ENCODE measurements around the gene ARID5B. TPM values are rescaled to one million over a fixed set of nuclear protein-coding genes. Genes with fewer than 3 reads are reported as not detected.

The ARID5B gene
- polyA plus RNA-seq, 1 donor from 2014 or later, result 2.1 TPM

GRCh38 chr10:62130948-62131347, 229.4 kb downstream of the ARID5B start:
- H3F3A ChIP-seq (ENCODE audit: insufficient read depth, low read length, poor library complexity, severe bottlenecking), result no peaks in the 10 kb centered on the region
- no peak overlapping the region for H3K9ac ChIP-seq (ENCODE audit: low read length)
- no peaks in the 10 kb centered on the region for H3K9me2 ChIP-seq (ENCODE audit: insufficient read depth, low read length)
- H3K4me3 ChIP-seq (ENCODE audit: low read length), result no peak overlapping the region
- H3K27ac ChIP-seq (ENCODE audit: low read length), result no peak overlapping the region
- no peaks in the 10 kb centered on the region for H3K36me3 ChIP-seq (ENCODE audit: insufficient read depth, low read length)
- H2AFZ ChIP-seq (ENCODE audit: low read depth, low read length), result no peak overlapping the region
- H4K20me1 ChIP-seq (ENCODE audit: insufficient read depth), result no peaks in the 10 kb centered on the region
- no peak overlapping the region for H3K4me2 ChIP-seq (ENCODE audit: low read length)
- no peak for TF ChIP-seq EZH2 (IDR thresholded peaks at IDR 0.05; ENCODE audit: borderline replicate concordance, insufficient read depth, low read length, poor library complexity, severe bottlenecking)
- no peak for TF ChIP-seq REST (IDR thresholded peaks at IDR 0.05; ENCODE audit: borderline replicate concordance)
- TF ChIP-seq MXI1 (conservative IDR thresholded peaks at IDR 0.05; ENCODE audit: poor library complexity, severe bottlenecking), result no peak
- TF ChIP-seq RAD21 (conservative IDR thresholded peaks at IDR 0.05), result no peak
- no peak for TF ChIP-seq CTCF (IDR thresholded peaks at IDR 0.05; ENCODE audit: poor library complexity, severe bottlenecking)
- TF ChIP-seq EP300 (conservative IDR thresholded peaks at IDR 0.05; ENCODE audit: poor library complexity, severe bottlenecking), result no peak
- H3K27me3 ChIP-seq (ENCODE audit: insufficient read depth, low read depth, low read length), result no peaks in the 10 kb centered on the region
- no peaks in the 10 kb centered on the region for H3K9me3 ChIP-seq (ENCODE audit: low read length)
- H3K79me2 ChIP-seq (replicated peaks; ENCODE audit: insufficient read depth, low read length), result no peaks in the 10 kb centered on the region

GRCh38 chr10:62131724-62132123, 230.2 kb downstream of the ARID5B start:
- no peak overlapping the region for H3K27ac ChIP-seq (ENCODE audit: low read length)
- no peak overlapping the region for H2AFZ ChIP-seq (ENCODE audit: low read depth, low read length)
- H3K9me3 ChIP-seq (ENCODE audit: low read length), result no peaks in the 10 kb centered on the region
- H3K4me2 ChIP-seq (ENCODE audit: low read length), result no peak overlapping the region
- no peaks in the 10 kb centered on the region for H3F3A ChIP-seq (ENCODE audit: insufficient read depth, low read length, poor library complexity, severe bottlenecking)
- no peaks in the 10 kb centered on the region for H3K9me2 ChIP-seq (ENCODE audit: insufficient read depth, low read length)
- H3K79me2 ChIP-seq (replicated peaks; ENCODE audit: insufficient read depth, low read length), result no peaks in the 10 kb centered on the region
- H3K36me3 ChIP-seq (ENCODE audit: insufficient read depth, low read length), result no peaks in the 10 kb centered on the region
- no peak for TF ChIP-seq EP300 (conservative IDR thresholded peaks at IDR 0.05; ENCODE audit: poor library complexity, severe bottlenecking)
- TF ChIP-seq EZH2 (IDR thresholded peaks at IDR 0.05; ENCODE audit: borderline replicate concordance, insufficient read depth, low read length, poor library complexity, severe bottlenecking), result no peak
- TF ChIP-seq RAD21 (conservative IDR thresholded peaks at IDR 0.05), result no peak
- TF ChIP-seq TAF1 (IDR thresholded peaks at IDR 0.05; ENCODE audit: low read depth), result no peak
- TF ChIP-seq SMC3 (conservative IDR thresholded peaks at IDR 0.05; ENCODE audit: poor library complexity), result no peak
- TF ChIP-seq MXI1 (conservative IDR thresholded peaks at IDR 0.05; ENCODE audit: poor library complexity, severe bottlenecking), result no peak
- TF ChIP-seq REST (IDR thresholded peaks at IDR 0.05; ENCODE audit: borderline replicate concordance), result no peak
- no peak for TF ChIP-seq CTCF (IDR thresholded peaks at IDR 0.05; ENCODE audit: poor library complexity, severe bottlenecking)
- no peak for TF ChIP-seq POLR2AphosphoS5 (IDR thresholded peaks at IDR 0.05)
- H3K4me3 ChIP-seq (ENCODE audit: low read length), result no peak overlapping the region
- no peaks in the 10 kb centered on the region for H3K27me3 ChIP-seq (ENCODE audit: insufficient read depth, low read depth, low read length)
- no peak overlapping the region for H3K9ac ChIP-seq (ENCODE audit: low read length)
- no peaks in the 10 kb centered on the region for H4K20me1 ChIP-seq (ENCODE audit: insufficient read depth)

Measured in neural cell (in vitro differentiated cells).